GM21717 (cell line): ENCODE measurements around the gene MRPL20.

Source experiments
- ATAC-seq: cut with Tn5 transposase; IDR thresholded peaks from one replicate; pipeline ENCODE4 v1.9.1; 2021; ENCODE audit warnings: mild to moderate bottlenecking, moderate library complexity; ENCODE audit not compliant: unreplicated experiment

MRPL20 gene

DNA sequence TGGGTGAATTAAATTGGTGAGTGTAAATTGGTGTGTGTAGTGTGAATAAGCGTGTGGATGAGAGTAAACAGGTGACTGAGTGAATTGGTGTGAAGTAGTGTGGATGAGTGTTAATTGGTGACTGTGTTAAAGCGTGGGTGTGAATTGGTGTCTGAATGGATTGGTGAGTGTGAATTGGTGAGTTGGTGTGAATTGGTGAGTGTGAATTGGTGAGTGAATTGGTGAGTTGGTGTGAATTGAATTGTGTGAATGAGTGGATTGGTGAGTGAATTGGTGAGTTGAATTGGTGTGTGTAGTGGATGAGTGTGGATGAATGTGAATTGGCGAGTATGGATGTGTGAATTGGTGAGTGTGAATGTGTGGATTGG lies 40.4 kb downstream of the MRPL20 start:
- ATAC-seq = no peak

DNA sequence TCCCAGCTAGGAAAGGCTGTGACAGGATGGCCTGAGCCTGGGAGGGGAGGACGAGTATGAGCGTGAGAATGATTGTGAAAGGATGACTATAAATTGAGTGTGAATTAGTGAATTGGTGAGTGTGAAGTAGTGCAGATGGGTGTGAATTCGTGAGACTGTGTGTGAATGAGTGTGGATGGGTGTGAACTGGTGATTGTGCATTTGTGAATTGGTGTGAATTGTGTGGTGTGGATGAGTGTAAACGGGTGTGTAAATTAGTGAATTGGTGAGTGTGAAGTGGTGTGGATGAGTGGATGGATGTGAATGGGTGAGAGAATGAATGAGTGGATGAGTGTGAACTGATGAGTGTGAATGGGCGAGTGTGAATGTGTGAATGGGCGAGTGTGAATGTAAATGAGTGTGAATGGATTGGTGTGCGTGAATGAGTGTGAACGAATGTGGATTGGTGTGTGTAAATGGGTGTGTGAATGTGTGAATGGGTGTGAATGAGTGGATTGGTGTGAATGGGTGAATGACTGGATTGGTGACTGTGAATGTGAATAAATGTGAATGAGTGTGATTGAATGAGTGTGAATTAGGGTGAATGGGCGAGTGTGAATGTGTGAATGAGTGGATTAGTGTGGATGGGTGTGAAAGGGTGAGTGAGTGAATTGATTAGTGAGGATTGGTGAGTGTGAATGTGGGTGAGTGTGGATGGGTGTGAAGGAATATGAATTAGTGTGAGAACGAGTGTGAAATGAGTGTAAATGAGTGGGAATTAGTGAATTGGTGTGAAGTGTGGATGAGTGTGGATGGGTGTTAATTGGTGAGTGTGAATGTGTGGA lies 41.0 kb downstream of the MRPL20 start:
- ATAC-seq = no peak

DNA sequence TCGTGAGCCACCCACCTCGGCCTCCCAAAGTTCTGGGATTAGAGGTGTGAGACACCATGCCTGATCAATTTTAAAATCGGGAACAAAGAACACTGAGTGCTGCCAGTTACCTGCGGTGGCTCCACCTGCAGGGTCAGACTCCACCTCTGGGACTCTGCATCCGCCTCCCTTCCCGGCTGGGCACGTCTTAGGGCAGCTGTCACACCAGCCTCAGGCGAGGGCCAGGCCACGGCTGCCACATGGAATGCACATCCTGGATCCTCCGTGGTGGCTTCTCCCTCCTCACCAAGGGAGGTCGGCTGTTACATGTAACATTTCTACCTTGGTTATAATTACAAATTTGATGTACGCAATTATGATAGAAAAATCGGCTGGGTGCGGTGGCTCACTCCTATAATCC lies 42.8 kb downstream of the MRPL20 start:
- ATAC-seq = no peak

DNA sequence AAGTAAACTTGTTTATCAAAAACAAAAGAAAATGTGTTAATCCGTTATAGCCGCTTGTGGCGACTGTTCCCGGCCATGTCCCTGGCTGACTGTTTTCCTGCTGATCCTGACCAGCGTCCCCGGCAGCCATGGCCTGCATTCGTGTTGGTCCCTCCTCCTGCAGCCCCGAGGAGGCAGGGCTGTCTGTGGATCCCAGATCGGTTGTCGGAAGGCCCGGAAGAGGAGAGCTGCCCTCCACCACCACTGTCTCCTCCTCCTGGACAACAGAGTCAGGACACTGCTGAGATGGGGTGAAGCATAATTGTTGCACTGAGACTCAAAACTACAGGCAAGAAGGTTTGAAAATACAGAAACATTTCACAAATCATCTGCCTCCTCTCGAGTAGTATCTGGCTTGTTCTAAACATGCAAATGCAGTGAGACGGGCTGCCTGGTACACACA lies 45.1 kb downstream of the MRPL20 start:
- ATAC-seq = no peak

DNA sequence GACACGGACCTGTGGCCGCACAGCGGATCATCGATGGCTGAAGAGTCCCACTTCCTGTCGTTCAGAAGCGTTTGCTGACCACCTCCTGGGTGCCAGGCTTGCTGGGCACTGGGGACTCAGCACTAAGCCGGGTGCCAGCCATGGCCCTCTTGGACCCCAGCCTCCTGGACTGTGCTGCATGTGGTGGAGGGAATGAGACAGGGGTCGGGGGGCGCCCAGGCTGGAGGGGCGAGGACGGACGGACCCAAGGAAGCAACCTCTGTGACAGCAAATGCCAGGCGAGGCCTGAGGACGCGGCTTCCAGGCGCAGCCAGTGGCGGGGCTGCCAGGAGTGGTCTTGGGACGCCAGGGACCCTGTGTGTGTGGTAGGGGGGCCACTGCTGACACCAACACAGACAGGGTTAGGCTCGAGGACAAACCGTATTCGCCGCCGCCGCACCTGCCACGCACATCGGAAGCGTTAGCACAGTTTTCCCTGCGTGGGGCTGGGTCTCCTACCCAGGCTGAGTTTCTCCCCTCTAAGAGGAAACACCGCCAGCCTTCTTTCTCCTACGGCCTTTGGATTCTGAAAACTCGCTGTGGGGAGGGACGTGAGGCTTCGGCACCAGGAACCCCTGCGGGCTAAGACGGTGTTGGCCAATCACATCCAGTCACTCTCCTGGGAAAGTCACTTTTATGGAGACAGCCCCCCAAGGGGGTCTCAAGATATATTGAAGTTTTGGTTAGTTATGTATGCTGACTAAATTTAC lies 45.7 kb downstream of the MRPL20 start:
- no peak for ATAC-seq

DNA sequence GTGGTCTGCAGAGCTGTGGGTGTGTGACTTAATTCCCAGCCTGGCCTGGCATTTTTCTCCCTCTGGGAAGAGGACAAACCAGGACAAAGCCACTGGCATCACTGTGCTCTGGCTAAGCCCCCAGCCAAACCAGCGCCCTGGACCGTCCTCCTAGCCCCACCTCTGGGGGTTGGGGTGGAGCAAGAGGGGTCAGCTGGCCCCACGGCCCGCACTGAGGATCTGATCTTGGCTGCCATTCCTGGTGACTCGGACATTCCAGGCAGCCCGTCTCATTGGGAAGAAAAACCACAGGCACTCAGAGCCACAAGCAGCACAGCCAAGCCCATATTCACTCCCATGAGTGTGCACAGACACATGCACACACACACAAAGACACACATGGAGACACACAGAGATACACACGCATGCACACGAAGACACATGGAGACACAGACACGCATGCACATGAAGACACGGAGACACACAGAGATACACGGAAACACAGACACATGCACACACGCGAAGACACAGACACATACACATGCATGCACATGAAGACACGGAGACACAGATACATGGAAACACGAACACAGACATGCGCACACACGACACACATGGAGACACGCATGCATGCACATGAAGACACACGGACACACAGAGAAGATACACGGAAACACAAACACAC lies 46.5 kb downstream of the MRPL20 start:
- ATAC-seq = no peak

DNA sequence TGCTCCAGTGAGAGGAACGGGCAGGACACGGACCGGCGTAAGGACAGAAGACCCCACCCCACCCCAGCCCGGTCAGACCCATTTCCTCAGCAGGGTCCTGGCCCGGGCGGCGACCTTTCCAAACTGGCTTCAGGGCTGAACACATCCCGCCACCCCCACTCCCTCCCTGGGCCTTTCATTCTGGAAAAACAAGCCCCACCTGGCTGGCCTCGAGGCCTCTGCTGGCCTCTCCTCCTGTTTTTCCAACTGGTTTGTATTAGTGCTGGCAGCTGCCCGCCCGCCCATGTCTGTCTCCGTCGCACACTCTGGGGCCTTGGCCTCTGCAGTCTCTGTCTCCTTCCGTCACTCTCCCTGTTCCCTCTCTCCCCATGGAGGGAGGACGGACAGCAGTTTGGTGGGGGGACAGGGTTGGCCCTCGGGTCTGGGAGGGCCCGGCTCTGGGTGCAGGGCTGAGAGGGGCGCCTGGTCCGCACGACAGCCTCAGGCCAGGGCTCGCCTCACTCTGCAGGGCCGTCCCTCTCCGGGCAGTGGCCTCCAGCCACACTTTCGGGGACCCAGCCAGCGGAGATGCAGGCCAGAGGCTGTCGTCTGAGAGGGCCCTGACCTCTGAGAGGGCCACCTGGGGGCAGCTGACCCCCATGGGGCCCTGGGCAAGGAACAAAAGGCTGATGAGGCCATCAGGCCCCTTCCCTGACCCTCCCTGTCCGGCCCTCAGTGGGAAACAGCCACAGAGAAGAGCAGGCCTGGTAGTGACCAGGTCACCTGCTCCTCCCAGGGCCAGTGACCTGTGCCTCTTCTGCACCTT lies 47.2 kb downstream of the MRPL20 start:
- no peak for ATAC-seq

DNA sequence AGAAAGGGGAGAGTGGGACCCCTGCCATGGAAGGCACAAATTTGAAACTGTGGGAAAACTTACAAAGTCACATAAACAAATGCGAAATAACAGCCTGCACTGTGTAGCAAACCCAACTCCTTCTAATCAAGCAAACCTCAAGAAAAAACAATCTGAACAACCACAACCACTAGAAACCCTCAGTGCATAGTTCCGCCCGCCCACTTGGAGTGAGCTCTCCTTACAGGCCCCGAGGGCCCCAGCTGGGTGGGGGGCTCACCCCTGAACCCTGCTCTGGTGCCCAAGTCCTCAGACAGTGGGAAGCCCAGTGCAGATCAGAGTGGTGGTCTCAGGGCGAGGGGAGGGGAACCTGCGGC lies 47.8 kb downstream of the MRPL20 start:
- no peak for ATAC-seq

DNA sequence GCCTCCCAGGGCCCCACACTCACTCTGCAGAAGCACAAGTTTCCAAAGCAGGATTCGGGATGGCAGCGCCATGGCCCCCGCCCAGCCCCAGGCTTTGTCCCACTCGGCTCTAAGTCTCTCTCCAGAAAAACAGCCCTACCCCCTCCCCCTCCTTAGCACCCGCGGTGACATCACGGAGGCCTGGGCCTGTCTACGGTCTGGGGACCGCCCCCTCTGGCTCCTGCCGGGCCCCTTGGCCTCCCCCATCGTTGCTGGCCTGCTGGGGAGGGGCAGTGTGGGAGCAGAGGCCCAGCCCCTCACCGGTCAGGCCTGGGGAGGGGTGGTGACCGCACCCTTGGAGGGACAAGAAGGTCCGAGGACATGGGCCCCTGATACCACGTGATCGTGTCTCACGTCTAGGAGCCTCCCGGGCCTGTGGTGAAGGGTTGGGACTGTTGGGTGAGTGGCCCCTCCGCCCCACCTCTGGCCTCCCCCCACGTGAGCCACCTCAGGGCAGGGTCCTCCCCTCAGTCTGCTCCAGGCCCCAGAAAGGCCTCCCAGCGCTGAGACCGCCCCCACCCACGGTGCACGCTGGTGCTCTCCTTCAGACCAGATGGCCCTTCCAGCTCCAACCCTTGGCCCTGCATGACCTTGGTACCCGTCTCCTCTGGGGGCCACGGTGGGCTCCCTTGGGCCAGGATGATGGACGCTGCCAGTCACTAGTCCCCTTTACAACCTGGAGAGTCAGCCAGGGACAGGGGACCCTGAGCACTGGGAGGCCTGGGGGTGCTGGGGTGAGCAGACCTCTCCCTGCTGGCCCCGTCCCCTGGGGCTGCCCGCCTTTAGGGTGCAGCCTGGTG lies 48.4 kb downstream of the MRPL20 start, which contains the start of gene MXRA8:
MXRA8 (minus strand) TSS at position 123 of the 839 bp plus-strand sequence; CDS start at position 72, 51 bp downstream.
- no peak for ATAC-seq

DNA sequence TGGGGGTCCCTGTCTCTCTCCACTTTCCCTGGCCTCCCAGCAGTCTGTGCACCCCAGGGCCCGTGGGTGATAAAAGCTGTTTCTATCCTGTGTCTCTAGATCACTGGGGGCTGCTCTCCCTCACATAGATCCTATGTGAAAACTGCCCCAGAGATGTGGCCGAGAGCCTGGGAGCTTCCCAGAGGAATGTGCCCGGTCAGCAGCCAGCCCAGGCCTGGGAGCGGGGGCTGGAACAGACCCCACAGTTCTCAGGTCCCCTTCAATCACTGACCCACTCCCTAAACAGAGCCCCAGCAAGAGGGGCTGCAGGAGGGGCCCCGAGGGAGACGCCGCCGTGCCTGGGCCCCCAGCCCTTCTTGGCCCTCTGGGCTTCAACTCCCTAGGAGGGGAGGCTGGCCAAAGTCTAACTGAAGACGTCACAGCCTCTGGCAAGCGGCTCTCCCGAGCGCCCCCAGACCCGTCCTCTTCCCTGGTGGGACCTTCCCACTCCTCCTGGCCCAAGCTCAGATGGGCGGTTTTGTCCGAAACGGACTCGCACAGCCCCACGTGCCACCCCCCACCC lies 49.1 kb downstream of the MRPL20 start:
- ATAC-seq = no peak

DNA sequence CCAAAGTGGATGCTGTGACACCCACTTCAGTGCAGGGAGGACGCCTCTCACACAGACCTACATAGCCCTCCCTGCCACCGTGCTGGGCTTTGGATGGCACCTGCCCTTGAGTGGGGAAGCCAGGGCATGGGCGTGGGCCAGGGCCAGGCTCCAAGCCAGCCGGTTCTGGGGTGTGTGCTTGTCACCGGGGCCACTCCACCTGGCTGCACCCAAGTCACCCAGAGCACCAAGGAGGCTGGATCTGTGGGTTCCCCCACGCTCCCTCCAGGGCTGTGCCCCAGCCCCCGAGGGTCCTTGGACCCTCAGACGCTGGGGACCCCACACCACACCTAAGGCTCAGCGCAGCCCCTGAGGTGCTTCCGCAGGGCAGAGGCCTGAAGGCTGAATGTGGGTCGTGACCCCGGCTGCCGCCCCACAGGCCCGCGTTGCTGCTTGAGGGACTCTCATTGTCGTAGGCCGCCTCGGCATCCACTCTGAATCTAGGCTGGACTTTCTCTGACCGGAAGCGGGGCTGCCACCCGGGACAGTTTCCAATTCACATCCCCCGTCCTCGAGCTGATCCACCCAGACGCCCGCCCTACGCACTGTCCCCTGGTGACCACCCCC lies 50.2 kb downstream of the MRPL20 start:
- ATAC-seq = no peak

DNA sequence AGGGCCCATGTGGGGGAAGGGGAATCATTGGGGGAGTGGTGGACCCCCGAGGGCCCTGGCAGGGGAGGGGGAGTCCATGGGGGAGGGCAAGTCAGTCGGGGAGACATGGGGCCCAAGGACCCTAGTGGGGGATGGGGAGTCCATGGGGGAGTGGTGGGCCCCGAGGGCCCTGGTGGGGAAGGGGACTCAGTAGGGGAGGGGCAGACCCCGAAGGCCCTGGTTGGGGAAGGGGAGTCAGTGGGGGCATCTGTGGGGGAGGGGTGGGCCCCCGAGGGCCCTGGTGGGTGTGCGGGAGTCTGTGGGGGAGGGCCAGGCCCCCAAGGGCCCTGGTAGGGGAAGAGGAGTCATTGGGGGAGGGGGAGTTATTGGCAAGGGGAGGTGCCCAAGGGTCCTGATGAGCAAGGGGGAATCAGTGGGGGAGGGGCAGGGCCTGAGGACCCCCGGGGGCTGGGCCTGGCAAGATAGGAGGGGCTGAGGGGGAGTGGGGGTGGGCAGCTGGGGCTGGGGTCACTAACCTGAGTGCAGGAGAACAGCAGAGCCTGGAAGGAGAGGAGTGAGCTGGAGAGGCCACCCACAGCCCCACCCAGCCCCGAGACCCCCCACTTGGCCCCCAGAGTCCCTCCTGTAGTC lies 50.8 kb downstream of the MRPL20 start:
- ATAC-seq = no peak

DNA sequence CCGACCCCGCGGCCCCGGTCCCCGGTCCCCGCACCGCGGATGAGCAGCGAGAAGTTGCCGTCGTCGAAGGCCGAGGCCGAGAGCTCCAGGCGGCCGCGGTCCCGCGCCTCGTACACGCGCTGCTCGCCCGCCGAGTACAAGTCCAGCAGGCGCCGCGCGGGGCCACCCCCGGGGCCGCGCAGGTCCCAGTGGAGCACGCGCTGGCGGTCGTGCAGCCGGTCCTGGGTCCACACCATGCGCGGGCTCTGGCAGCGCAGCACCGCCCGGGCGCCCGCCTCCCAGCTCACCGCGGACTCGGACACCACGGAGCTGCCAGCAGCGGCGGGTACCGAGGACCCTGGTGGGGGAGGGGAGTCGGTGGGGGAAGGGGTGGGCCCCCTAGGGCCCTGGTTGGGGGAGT lies 51.7 kb downstream of the MRPL20 start:
- no peak for ATAC-seq

DNA sequence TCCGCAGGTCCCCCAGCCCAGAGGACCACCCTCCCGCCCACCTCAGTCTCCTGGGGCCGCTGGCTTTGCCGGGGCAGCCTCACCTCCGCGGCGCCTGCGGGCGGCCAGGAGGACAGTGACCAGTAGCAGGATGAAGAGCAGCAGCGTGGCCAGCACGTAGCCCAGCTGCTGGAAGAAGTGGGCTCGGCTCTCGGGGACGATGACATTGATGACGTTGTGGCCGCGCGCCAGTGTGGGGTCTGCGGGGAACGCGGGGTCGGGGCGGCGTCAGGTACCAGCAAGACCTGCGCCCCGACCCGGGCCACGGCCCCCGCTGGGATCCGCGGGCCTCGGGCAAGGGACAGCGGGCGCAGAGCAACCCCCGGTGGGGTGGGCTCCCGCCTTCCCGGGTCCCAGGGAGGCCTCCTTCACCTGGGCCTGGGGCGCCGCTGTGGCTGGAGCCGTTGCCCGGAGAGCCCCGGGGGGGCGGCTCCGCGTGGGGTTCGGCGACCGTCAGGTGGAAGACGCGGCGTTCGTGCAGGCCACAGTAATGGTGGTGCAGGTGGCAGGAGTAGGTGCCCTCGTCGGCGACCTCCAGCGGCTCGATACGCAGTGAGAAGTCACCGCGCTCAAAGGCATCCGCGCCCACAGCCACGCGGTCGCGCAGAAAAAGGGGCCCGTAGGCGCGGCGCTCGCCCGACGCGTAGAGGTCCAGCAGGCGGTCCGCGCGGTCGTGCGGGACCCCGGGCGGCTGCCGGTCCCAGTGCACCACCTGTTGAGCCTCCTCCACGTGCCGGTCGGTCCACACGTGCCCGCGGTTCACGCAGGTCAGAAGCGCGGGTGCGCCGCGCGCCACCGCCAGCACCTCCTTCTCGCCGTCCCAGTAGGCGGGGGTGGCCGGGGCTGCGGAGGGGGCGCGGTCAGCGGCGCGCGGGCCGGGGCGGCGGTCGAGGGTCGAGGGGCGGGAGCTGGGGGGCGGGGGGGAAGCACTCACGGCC lies 52.5 kb downstream of the MRPL20 start:
- ATAC-seq = no peak

DNA sequence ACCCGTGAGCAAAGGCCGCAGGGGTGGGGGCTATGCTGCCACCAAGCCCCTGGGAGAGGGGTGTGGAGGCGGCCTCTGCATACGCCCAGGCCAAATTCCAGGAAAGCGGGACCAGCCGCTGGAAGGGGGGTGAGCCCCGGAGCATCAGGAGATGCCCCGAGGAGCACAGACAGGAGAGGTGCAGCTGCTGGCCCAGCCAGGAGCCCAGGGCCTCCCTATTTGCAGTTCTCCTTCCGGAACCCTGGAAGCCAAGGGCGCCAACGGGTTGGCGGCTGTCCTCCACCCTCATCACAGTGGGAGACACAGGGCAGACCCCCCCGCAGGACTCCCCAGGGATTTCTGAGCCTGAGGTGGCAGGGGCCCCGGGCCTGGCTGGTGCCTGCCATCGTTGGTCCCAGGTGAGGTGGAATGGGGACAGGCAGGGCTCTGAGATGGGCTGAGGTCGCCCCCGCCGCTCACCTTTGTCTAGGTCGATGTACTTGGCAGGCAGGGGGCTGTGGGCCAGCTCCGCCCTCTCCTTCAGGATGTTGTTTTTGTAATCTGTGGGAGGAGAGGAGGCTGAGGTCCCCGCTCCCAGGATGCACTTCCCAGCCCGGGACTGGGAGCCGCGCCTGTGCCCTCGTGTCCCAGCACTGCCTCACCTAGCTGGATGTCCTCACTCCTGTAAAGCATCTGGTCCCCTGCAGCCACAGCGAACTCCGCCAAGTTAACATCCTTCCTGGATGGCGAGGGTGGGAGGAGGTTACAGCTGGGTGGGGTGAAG lies 53.5 kb downstream of the MRPL20 start:
- no peak for ATAC-seq

DNA sequence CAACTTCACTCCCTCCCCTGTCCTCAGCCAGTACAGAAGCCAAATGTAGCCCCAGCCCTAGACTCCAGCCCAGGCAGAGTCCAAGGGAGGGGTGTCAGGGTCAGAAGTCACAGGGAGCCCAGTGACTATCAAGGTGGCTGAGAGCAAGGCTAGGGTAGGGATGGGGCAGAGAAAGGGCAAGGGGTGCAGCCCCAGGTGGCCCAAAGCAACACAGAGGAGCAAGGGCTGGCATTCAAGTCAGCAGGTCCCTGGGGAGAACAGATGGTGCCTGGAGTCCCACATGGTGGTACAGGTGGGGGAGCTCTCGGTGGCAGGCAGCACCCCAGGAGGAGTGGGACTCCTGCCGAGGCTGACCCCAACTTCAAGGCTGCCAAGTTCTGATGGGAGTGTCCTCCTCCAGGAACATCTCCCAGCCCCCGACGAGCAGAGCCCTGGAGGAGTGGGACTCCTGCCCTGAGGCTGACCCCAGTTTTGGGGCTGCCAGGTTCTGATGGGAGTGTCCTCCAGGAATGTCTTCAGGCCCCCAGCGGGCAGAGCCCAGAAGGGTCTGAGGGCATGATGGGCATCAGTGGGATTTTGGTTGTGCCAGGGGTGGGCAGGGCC lies 54.2 kb downstream of the MRPL20 start:
- ATAC-seq = no peak
